Measurements from ENCODE around the gene RPL10L. TPM values are rescaled to one million over a fixed set of nuclear protein-coding genes. Genes with fewer than 3 reads are reported as not detected.

Gene RPL10L
- total RNA-seq, 1 experiment from 2014 or later: not detected

GRCh38 chr14:46626876-46627275, 24.7 kb downstream of the RPL10L start:
- no peak overlapping the region for H3K27ac ChIP-seq (ENCODE audit: low read length)
- no peaks in the 10 kb centered on the region for H3K27me3 ChIP-seq (ENCODE audit: low read length)
- no peaks in the 10 kb centered on the region for H3K36me3 ChIP-seq (ENCODE audit: insufficient read depth, low read length)
- H3K9me2 ChIP-seq (replicated peaks; ENCODE audit: insufficient read depth, low read length): no peaks in the 10 kb centered on the region
- no peaks in the 10 kb centered on the region for H4K20me1 ChIP-seq (ENCODE audit: insufficient read depth, low read depth, low read length)
- H3K4me3 ChIP-seq (ENCODE audit: low read length): no peak overlapping the region
- H3K9ac ChIP-seq (ENCODE audit: low read length): no peak overlapping the region
- no peak overlapping the region for H2AFZ ChIP-seq (ENCODE audit: low read length)
- no peaks in the 10 kb centered on the region for H3K79me2 ChIP-seq (ENCODE audit: low read length)
- H3K9me3 ChIP-seq (ENCODE audit: low read length): peaks cover 67% of the 10 kb centered on the region
- no peak overlapping the region for H3K4me2 ChIP-seq (ENCODE audit: low read depth, low read length, poor library complexity, severe bottlenecking)
- no peak for DNase-seq
- H3K4me1 ChIP-seq (ENCODE audit: low read length): no peaks in the 10 kb centered on the region

All from Karpas-422 (cell line).